Ishikawa (cell line): ENCODE results near the gene HRNR.

ENCODE experiments used
- CEBPB ChIP-seq: IDR thresholded peaks from 2 replicates; pipeline ENCODE4 v1.6.1; 2012
- CREB1 ChIP-seq: IDR thresholded peaks from 2 replicates; pipeline ENCODE4 v1.6.1; 2012; ENCODE audit warnings: low read depth
- EGR1 ChIP-seq: IDR thresholded peaks from 2 replicates; pipeline ENCODE4 v1.6.1; 2012
- EP300 ChIP-seq: IDR thresholded peaks from 2 replicates; pipeline ENCODE4 v1.6.1; 2012; ENCODE audit warnings: borderline replicate concordance
- FOXM1 ChIP-seq: IDR thresholded peaks from 2 replicates; pipeline ENCODE4 v1.6.1; 2012; ENCODE audit warnings: low read depth, borderline replicate concordance
- NFIC ChIP-seq: IDR thresholded peaks from 2 replicates; pipeline ENCODE4 v1.6.1; 2012
- RAD21 ChIP-seq: IDR thresholded peaks from 2 replicates; pipeline ENCODE4 v1.6.1; 2012; ENCODE audit warnings: low read depth
- REST ChIP-seq: IDR thresholded peaks from 2 replicates; pipeline ENCODE4 v1.6.1; 2012; ENCODE audit warnings: low read depth, mild to moderate bottlenecking
- TAF1 ChIP-seq: IDR thresholded peaks from 2 replicates; pipeline ENCODE4 v1.6.1; 2012; ENCODE audit warnings: low read depth, mild to moderate bottlenecking
- TCF12 ChIP-seq: IDR thresholded peaks from 2 replicates; pipeline ENCODE4 v1.6.1; 2012; ENCODE audit warnings: low read depth
- TEAD4 ChIP-seq: IDR thresholded peaks from 2 replicates; pipeline ENCODE4 v1.6.1; 2012
- USF1 ChIP-seq: IDR thresholded peaks from 2 replicates; pipeline ENCODE4 v1.6.1; 2012
- YY1 ChIP-seq: IDR thresholded peaks from 2 replicates; pipeline ENCODE4 v1.6.1; 2012; ENCODE audit warnings: low read depth
- ZBTB7A ChIP-seq: IDR thresholded peaks from 2 replicates; pipeline ENCODE4 v1.6.1; 2012; ENCODE audit warnings: low read depth
- TF ChIP-seq, protein P1 (sequence below): IDR thresholded peaks from 2 replicates; pipeline ENCODE4 v1.6.1; 2012

HRNR gene

DNA sequence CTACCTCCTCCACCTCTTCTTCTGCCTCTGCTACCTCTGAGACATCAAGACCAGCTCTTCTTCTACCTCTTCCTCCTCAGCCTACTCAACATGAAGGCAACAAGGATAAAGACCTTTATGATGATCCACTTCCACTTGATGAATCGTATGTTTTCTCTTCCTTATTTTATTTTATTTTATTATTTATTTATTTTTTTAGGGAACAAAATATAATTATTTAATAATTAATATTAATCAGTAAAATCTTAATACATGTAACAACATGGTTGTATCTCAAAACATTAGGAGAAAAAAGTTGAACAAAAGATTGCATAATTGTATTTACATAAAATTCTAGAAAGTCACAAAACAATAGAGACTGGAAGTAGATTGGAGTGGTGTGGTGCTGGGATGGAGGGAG lies 13.1 kb upstream of the HRNR start:
- TF ChIP-seq CEBPB = no peak
- no peak for TF ChIP-seq USF1
- no peak for TF ChIP-seq ZBTB7A
- TF ChIP-seq EP300 = no peak
- no peak for TF ChIP-seq NFIC
- TF ChIP-seq, protein P1, sequence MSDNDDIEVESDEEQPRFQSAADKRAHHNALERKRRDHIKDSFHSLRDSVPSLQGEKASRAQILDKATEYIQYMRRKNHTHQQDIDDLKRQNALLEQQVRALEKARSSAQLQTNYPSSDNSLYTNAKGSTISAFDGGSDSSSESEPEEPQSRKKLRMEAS = no peak
- no peak for TF ChIP-seq TEAD4
- no peak for TF ChIP-seq REST

DNA sequence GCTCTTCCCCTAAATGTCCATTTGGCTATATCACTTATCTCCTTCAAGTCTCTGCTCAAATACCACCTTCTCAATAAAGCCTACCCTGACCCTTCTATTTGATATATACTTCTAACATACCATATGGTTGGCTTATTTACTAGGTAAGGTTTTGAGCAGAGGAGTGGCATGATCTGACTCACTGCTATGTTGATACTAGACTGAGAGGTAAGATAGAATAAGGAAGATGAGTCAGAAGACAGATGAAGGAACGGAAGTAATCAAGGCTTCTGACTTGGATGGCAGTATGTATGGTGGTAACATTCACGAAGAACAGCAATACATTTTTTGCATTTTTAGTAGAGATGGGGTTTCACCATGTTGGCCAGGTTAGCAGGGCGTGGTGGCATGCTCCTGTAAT lies 4.8 kb upstream of the HRNR start:
- TF ChIP-seq, protein P1 = no peak
- TF ChIP-seq CREB1 = no peak

DNA sequence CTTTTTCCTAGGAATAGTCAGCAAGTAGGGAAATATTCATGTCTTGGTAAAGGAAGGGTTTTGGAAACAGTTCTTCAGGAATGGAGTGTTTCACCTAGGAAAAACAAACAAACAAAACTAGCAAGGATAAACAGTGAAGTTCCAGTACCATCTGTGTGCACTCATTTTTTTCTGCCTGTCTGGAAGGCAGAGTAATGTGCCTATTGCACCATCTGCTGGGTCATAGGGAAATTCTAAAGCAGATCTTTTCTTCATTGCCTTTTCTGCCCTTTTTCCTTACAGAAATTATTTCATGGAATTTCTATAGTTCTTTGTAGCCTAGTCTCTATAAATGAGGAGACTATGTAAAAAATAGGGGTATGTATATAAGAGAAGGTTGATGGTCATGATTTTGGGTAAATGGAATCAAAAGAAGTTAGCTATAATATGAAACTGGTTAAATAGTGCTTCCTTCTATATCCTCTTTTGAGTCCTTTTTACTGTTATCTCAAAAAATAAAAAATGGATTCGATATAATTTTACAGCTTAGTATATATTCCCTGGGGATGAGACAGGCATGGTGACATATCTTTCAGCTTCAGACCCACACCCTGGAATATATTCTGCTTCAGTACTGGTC lies 3.4 kb upstream of the HRNR start:
- TF ChIP-seq TAF1 = no peak
- TF ChIP-seq EGR1 = no peak
- peak; percentile 17 for TF ChIP-seq RAD21
- TF ChIP-seq CREB1 = no peak
- TF ChIP-seq REST = no peak
- no peak for TF ChIP-seq NFIC
- no peak for TF ChIP-seq TCF12

DNA sequence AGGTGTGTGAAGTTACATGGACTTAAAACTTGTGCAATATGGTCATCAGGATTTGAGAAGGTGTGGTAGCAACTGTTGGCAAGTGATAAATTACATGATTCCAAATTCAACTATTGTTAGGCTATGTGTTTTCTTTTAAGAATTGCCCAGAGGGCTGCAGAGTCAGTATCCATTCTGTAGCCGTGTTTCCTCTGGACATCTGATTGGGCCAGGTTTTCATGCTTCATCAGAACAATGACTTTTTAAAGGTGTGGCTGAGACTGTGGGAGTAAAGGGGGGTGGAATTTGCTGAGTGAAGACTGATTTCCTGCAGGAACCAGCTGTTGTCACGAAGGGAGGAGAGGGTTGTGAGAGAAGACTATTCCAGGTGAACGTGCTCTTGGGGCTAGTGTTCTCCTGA lies 1.7 kb upstream of the HRNR start:
- TF ChIP-seq TAF1 (no peak), NFIC (no peak), REST (no peak), CEBPB (no peak), CREB1 (no peak), EGR1 (no peak), RAD21 (no peak), YY1 (no peak), TCF12 (no peak), FOXM1 (no peak), USF1 (no peak), ZBTB7A (no peak), TEAD4 (no peak), EP300 (no peak)
